ENCODE results near the gene TNNI2. TPM values are rescaled to one million over a fixed set of nuclear protein-coding genes. Genes with fewer than 3 reads are reported as not detected.
A peak's percentile ranks its signal among the peaks of the same experiment; 100 is the strongest.
"Not testable (repeated sequence)": the region's sequence is repeated elsewhere in the genome, so short reads cannot be mapped to it uniquely, and the experiment has no call there.

Gene TNNI2
- total RNA-seq, 1 experiment from 2014 or later: not detected

GRCh38 chr11:1872267-1872985 is 33.6 kb downstream of the TNNI2 start:
- TF ChIP-seq CTCF (conservative IDR thresholded peaks at IDR 0.05; ENCODE audit: low read depth, low read length): no peak
- no peak for TF ChIP-seq EZH2 (IDR thresholded peaks at IDR 0.05; ENCODE audit: borderline replicate concordance, low read depth, low read length, poor library complexity, severe bottlenecking)
- no peak overlapping the region for H3K27ac ChIP-seq (ENCODE audit: low read depth, low read length, poor library complexity, severe bottlenecking)
- intact Hi-C loops (cut with micrococcal nuclease; ENCODE audit: unreplicated experiment): no loop called here

GRCh38 chr11:1873048-1873812 is 34.4 kb downstream of the TNNI2 start:
- Histone ChIP-seq H3K27ac (ENCODE audit: low read depth, low read length, poor library complexity, severe bottlenecking) (no peak overlapping the region), H3K4me1 (ENCODE audit: insufficient read depth, low read length, poor library complexity, severe bottlenecking) (no peaks in the 10 kb centered on the region), H3K36me3 (ENCODE audit: insufficient read depth, low read length, poor library complexity, severe bottlenecking) (no peaks in the 10 kb centered on the region), H3K27me3 (replicated peaks; ENCODE audit: insufficient read depth, low read depth, low read length, poor library complexity) (peaks cover 65% of the 10 kb centered on the region), H3K4me3 (ENCODE audit: low read depth, low read length, poor library complexity, severe bottlenecking) (no peak overlapping the region), H3K9me3 (ENCODE audit: low read depth, low read length, poor library complexity, severe bottlenecking) (no peaks in the 10 kb centered on the region)
- peak; percentile 58 for TF ChIP-seq EZH2 (IDR thresholded peaks at IDR 0.05; ENCODE audit: borderline replicate concordance, low read depth, low read length, poor library complexity, severe bottlenecking)
- no peak for TF ChIP-seq CTCF (conservative IDR thresholded peaks at IDR 0.05; ENCODE audit: low read depth, low read length)
- CTCF ChIA-PET: interaction anchor here (0.7 kb wide), 1 partner anchor 279 kb away, joined by 5 read pairs; no protein-coding TSS in a partner anchor
- intact Hi-C loops (cut with micrococcal nuclease; ENCODE audit: unreplicated experiment): no loop called here
- no TSS peak for BruUV-seq (replicated peaks)
- DNase-seq (ENCODE audit: low spot score): peak; percentile 6
- POLR2A ChIA-PET (ENCODE audit: low non-redundant PET): no interaction called here

More at GRCh38 chr11:1872267-1872985, 33.6 kb downstream of the TNNI2 start:
- BruUV-seq (replicated peaks): no TSS peak
- CTCF ChIA-PET: interaction anchor here (0.7 kb wide), 1 partner anchor 280 kb away, joined by 5 read pairs; no protein-coding TSS in a partner anchor
- H3K4me1 ChIP-seq (ENCODE audit: insufficient read depth, low read length, poor library complexity, severe bottlenecking): no peaks in the 10 kb centered on the region
- POLR2A ChIA-PET (ENCODE audit: low non-redundant PET): no interaction called here
- no peak overlapping the region for H3K4me3 ChIP-seq (ENCODE audit: low read depth, low read length, poor library complexity, severe bottlenecking)
- peaks cover 70% of the 10 kb centered on the region for H3K27me3 ChIP-seq (replicated peaks; ENCODE audit: insufficient read depth, low read depth, low read length, poor library complexity)
- no peaks in the 10 kb centered on the region for H3K9me3 ChIP-seq (ENCODE audit: low read depth, low read length, poor library complexity, severe bottlenecking)
- H3K36me3 ChIP-seq (ENCODE audit: insufficient read depth, low read length, poor library complexity, severe bottlenecking): no peaks in the 10 kb centered on the region
- no peak for DNase-seq (ENCODE audit: low spot score)

GRCh38 chr11:1873813-1874150 is 35.0 kb downstream of the TNNI2 start:
- POLR2A ChIA-PET (ENCODE audit: low non-redundant PET); H3K4me1 ChIP-seq (ENCODE audit: insufficient read depth, low read length, poor library complexity, severe bottlenecking): not testable (repeated sequence)
- H3K27me3 ChIP-seq (replicated peaks; ENCODE audit: insufficient read depth, low read depth, low read length, poor library complexity): peaks cover 60% of the 10 kb centered on the region

More at GRCh38 chr11:1873813-1874150, 35.0 kb downstream of the TNNI2 start:
- H3K9me3 ChIP-seq (ENCODE audit: low read depth, low read length, poor library complexity, severe bottlenecking); H3K27ac ChIP-seq (ENCODE audit: low read depth, low read length, poor library complexity, severe bottlenecking); BruUV-seq (replicated peaks); H3K36me3 ChIP-seq (ENCODE audit: insufficient read depth, low read length, poor library complexity, severe bottlenecking); DNase-seq (ENCODE audit: low spot score); CTCF ChIA-PET; intact Hi-C loops (cut with micrococcal nuclease; ENCODE audit: unreplicated experiment); H3K4me3 ChIP-seq (ENCODE audit: low read depth, low read length, poor library complexity, severe bottlenecking): not testable (repeated sequence)
- TF ChIP-seq EZH2 (IDR thresholded peaks at IDR 0.05; ENCODE audit: borderline replicate concordance, low read depth, low read length, poor library complexity, severe bottlenecking): peak; percentile 12

All from A673 (cell line).